Stimulated activated CD8-positive, alpha-beta memory T cell treated with anti-CD3 and anti-CD28 coated beads, Interleukin-7, amount 100 ng/mL, for 24 hours (primary cell): ENCODE data around the gene RAVER1.
A peak's percentile ranks its signal among the peaks of the same experiment; 100 is the strongest.
"Not testable (repeated sequence)": the region's sequence is repeated elsewhere in the genome, so short reads cannot be mapped to it uniquely, and the experiment has no call there.

Source experiments
- DNase-seq: peaks from one replicate; pipeline ENCODE4 v3.0.0-alpha.2; 2020; ENCODE audit warnings: low read depth

The RAVER1 gene

DNA sequence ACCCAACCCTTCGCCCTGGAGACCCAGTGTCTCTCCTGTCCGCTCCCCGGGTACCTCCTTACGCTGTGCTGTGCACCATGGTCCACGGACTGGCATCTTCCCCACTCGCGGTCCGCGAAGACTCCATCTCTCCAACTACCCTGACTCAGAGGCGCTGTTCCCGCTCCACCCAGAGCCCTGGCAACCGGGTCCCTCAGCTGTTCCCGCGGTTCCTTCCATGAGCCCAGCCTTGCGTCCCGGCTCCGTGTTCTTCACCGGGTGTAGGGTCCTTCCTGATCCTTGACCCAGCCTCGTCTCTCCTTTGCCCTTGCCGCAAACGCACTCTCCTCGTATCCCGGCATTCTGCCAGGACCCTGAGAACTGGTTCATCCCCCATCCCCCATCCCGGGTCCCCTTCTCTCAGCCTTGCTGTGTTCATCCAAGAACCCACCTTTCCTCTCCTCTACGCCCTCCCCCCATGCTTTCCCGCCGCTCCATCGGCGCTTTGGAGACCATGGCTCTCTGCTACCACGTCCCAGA lies 42.9 kb downstream of the RAVER1 start:
- no peak for DNase-seq

DNA sequence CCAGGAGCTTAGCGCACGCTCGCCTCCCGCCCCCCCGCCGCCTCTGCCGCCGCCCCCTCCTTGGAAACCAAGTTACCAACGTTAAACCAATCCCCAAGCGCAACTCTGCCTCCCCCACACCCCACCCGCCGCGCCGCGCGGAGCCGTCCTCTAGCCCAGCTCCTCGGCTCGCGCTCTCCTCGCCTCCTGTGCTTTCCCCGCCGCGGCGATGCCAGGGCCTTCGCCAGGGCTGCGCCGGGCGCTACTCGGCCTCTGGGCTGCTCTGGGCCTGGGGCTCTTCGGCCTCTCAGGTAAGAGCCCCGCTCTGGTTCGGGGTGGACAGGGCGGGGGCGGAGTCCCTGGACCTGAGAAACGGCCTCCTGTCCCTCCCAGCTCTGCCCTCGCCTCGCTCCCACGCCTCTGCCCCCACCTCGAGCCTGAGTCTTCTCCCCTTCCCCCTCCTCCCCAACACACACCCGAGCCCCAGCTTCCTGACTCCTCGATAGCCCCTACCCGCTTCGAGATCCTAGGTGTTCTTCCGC lies 43.4 kb downstream of the RAVER1 start, which contains the start of gene ICAM5:
Gene ICAM5 (plus strand): TSS at position 117 of the 521 bp plus-strand sequence. CDS start 92 bp downstream, at position 209.
- DNase-seq, result no peak

DNA sequence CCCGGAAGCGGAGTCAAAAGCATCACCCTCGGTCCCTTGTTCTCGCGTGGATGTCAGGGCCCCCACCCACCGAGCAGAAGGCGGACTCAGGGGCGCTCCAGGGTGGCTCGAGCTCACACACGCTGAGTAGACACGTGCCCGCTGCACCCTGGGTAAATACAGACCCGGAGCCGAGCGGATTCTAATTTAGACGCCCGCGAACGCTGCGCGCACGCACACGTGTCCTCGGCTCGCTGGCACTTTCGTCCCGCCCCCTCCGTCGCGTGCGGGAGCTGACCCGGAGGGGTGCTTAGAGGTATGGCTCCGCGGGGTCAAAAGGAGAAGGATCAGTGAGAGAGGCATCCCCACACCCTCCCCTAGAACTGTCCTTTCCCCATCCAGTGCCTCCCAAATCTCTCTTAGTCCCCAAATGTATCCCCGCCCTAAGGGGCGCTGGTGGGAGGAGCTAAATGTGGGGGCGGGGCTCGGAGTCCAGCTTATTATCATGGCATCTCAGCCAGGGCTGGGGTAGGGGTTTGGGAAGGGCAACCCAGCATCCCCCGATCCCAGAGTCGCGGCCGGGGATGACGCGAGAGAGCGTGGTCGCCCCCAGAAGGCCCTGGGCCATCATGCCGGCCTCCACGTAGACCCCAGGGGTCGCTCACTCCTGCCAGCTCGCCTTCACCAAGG lies 44.0 kb downstream of the RAVER1 start:
- no peak for DNase-seq

DNA sequence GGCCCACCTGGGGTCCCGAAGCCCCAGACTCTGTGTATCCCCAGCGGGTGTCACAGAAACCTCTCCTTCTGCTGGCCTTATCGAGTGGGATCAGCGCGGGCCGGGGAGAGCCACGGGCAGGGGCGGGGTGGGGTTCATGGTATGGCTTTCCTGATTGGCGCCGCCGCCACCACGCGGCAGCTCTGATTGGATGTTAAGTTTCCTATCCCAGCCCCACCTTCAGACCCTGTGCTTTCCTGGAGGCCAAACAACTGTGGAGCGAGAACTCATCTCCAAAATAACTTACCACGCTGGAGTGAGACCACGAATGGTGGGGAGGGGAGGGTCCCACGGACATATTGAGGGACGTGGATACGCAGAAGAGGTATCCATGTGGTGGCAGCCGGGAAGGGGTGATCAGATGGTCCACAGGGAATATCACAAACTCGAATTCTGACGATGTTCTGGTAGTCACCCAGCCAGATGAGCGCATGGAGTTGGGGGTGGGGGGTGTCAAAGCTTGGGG lies 44.6 kb downstream of the RAVER1 start:
- DNase-seq, result no peak

DNA sequence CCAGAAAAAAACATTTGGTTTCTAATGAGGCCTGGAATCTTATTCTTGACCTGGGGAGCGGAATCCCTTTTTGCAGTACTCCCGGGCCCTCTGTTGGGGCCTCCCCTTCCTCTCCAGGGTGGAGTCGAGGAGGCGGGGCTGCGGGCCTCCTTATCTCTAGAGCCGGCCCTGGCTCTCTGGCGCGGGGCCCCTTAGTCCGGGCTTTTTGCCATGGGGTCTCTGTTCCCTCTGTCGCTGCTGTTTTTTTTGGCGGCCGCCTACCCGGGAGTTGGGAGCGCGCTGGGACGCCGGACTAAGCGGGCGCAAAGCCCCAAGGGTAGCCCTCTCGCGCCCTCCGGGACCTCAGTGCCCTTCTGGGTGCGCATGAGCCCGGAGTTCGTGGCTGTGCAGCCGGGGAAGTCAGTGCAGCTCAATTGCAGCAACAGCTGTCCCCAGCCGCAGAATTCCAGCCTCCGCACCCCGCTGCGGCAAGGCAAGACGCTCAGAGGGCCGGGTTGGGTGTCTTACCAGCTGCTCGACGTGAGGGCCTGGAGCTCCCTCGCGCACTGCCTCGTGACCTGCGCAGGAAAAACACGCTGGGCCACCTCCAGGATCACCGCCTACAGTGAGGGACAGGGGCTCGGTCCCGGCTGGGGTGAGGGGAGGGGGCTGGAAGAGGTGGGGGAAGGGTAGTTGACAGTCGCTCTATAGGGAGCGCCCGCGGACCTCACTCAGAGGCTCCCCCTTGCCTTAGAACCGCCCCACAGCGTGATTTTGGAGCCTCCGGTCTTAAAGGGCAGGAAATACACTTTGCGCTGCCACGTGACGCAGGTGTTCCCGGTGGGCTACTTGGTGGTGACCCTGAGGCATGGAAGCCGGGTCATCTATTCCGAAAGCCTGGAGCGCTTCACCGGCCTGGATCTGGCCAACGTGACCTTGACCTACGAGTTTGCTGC lies 46.3 kb downstream of the RAVER1 start, which contains the start of gene ICAM4:
Gene ICAM4 (plus strand): TSS at position 153 of the 935 bp plus-strand sequence. CDS start 58 bp downstream, at position 211.
- DNase-seq, result no peak

DNA sequence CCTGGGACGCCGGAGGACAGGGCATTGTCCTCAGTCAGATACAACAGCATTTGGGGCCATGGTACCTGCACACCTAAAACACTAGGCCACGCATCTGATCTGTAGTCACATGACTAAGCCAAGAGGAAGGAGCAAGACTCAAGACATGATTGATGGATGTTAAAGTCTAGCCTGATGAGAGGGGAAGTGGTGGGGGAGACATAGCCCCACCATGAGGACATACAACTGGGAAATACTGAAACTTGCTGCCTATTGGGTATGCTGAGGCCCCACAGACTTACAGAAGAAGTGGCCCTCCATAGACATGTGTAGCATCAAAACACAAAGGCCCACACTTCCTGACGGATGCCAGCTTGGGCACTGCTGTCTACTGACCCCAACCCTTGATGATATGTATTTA lies 47.9 kb downstream of the RAVER1 start:
- DNase-seq, result no peak

DNA sequence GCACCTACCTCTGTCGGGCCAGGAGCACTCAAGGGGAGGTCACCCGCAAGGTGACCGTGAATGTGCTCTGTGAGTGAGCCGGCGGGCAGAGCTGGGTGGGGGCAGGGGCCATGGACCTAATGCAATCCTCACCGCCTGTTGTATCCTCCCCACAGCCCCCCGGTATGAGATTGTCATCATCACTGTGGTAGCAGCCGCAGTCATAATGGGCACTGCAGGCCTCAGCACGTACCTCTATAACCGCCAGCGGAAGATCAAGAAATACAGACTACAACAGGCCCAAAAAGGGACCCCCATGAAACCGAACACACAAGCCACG lies 48.4 kb downstream of the RAVER1 start:
- no peak for DNase-seq

DNA sequence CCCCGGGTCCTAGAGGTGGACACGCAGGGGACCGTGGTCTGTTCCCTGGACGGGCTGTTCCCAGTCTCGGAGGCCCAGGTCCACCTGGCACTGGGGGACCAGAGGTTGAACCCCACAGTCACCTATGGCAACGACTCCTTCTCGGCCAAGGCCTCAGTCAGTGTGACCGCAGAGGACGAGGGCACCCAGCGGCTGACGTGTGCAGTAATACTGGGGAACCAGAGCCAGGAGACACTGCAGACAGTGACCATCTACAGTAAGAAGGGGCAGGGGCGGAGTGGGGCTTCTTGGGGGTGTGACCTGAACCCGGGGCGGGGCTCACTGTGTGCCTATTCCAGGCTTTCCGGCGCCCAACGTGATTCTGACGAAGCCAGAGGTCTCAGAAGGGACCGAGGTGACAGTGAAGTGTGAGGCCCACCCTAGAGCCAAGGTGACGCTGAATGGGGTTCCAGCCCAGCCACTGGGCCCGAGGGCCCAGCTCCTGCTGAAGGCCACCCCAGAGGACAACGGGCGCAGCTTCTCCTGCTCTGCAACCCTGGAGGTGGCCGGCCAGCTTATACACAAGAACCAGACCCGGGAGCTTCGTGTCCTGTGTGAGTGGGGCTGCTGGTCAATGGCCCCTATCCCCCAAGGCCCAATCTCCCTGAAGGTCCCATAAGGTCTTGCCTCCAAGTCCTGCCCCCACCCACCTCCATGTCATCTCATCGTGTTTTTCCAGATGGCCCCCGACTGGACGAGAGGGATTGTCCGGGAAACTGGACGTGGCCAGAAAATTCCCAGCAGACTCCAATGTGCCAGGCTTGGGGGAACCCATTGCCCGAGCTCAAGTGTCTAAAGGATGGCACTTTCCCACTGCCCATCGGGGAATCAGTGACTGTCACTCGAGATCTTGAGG lies 49.0 kb downstream of the RAVER1 start:
- DNase-seq, result no peak

DNA sequence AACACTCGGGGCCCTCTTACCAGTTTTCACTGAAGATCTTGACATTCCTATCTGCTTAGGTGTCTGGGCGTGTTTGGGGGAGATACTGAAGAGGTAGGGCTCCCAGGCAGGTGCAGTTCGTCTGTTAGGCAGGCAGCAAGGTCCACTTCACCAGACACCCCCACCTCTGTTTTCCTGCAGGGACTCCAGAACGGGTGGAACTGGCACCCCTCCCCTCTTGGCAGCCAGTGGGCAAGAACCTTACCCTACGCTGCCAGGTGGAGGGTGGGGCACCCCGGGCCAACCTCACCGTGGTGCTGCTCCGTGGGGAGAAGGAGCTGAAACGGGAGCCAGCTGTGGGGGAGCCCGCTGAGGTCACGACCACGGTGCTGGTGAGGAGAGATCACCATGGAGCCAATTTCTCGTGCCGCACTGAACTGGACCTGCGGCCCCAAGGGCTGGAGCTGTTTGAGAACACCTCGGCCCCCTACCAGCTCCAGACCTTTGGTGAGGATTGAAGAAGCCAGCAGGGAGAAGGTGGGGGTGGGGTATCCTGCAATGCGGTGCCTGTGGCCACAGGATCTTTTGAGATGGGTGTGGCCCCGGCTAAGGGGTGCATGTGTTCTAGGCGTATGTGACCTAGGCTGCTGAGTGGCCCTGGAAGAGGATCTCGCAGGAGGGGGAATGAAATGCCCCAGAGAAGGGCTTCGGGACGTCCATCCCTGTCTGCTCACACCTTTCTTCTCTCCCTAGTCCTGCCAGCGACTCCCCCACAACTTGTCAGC lies 49.8 kb downstream of the RAVER1 start:
- no peak for DNase-seq

DNA sequence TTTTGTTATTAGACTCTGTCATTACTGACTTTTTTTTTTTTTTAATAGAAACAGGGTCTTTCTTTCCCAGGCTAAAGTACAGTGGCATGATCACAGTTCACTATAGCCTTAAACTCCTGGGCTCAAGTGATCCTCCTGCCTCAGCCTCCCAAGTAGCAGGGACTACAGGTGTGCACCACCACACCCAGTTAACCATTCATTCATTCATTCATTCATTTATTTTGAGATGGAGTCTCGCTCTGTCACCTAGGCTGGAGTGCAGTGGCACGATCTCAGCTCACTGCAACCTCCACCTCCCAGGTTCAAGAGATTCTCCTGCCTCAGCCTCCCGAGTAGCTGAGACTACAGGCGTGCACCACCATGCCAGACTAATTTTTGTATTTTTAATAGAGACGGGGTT lies 51.3 kb downstream of the RAVER1 start:
- DNase-seq, result not testable (repeated sequence)

DNA sequence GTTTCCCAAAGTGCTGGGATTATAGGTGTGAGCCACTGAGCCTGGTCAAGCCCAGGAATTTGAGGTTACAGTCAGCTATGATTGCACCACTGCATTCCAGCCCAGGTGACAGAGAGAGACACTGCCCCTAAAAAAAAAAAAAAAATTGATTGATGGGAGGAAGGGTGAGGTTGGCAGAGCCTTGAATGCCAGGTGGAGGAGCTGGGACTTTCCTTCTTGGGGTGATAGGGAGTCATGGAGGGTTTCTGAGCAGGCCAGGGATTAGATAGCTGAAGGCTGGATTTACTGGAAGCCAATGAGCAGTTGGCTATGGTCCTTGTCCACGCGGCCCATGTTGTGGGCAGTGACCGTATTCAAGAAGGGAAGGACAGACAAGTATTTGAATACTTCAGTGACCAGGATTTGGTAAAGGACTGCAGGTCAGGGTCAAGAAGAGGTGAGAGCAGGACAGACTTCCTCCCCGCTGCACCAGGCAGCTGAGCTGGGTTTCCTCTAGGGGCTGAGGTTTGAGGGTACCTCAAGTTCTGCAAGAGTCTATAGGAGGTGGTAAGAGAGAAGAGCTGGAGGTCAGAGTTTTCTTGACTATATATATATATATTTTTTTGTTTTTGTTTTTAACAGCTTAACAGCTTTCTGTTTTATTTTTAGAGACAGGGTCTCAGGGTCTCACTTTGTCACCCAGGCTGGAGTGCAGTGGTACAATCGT lies 53.4 kb downstream of the RAVER1 start:
- DNase-seq, result no peak

DNA sequence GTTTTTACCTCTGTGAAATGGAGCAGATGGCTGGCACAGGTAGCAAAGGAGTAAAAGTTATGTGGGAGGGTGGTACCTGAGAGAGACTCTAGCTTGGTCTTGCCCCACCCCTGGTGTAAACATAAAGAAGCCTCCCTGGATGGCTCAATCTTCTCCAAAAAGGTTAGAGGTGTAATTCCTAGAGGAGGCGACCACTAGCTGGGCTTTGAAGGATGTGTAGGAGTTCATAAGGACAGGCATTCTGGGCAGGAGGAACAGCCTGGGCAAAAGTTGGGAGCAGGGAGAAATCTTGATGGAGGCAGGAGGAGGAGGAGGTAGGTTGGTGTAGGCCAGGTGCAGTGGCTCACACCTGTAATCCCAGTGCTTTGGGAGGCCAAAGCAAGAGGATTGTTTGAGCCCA lies 54.4 kb downstream of the RAVER1 start:
- DNase-seq, result no peak

DNA sequence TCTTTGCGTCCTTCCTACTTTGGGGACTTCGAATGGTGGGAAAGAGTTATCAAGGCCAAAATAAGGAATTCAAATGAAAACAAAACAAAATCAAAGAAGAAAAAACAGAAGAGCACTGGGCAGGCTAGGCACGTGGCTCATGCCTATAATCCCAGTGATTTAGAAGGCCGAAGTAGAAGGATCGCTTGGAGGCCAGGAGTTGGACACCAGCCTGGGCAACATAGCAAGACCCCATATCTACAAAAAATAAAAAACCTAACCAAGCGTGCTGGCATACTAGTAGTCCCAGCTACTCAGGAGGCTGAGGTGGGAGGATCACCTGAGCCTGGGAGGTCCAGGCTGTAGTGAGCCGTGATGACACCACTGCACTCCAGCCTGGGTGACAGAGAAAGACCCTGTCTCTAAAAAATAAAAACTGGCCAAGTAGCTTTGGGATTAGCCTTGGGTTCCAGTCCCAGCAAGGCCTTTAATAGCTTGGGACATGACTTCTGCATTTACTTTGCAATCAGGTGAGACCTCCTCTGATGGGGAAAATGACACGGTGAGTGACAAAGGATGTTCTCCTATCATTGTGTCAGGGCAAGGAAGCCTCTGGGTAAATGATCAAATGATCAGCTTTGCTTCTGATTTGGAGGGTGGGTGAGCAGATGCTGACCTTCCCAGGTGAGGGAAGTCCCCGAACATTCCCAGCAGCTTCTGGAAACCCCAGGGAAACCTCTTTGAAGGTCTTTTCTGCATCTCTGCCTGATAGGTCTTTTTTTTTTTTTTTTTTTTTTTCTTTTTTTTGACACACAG lies 55.3 kb downstream of the RAVER1 start:
- DNase-seq, result no peak

DNA sequence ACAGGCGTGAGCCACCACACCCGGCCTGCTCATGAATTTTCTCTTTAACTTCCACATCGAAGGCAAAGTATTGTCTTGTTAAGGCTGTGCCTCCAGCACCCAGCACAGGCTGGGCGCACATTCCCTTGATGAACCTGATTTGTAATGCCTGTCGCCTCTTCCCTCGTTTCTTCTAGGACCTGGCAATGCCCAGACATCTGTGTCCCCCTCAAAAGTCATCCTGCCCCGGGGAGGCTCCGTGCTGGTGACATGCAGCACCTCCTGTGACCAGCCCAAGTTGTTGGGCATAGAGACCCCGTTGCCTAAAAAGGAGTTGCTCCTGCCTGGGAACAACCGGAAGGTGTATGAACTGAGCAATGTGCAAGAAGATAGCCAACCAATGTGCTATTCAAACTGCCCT lies 58.7 kb downstream of the RAVER1 start:
- DNase-seq, result no peak

DNA sequence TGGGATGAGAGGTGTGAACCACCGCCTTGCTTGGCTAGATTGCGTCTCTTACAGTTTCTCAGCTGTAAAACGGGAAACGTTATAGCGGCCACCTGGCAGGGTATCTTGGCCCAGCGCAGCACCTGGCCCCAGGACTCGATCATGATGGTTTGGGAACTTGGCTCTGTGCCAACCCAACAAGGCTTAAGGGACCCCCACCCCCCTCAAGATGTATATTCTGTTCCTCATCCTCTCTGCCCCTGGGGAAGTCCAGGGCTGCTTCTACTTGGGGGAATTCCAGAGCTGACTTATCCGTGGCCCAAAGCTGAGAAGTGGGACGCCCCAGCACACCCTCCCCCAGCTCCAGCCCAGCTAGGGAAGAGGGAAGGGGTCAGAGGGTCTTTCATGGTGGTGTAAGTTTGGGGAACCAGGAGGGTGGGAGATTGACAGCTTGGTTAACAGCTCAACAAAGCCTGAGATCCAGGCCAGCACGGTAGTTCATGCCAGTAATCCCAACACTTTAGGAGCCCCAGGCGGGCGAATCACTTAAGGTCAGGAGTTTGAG lies 61.7 kb downstream of the RAVER1 start:
- no peak for DNase-seq

DNA sequence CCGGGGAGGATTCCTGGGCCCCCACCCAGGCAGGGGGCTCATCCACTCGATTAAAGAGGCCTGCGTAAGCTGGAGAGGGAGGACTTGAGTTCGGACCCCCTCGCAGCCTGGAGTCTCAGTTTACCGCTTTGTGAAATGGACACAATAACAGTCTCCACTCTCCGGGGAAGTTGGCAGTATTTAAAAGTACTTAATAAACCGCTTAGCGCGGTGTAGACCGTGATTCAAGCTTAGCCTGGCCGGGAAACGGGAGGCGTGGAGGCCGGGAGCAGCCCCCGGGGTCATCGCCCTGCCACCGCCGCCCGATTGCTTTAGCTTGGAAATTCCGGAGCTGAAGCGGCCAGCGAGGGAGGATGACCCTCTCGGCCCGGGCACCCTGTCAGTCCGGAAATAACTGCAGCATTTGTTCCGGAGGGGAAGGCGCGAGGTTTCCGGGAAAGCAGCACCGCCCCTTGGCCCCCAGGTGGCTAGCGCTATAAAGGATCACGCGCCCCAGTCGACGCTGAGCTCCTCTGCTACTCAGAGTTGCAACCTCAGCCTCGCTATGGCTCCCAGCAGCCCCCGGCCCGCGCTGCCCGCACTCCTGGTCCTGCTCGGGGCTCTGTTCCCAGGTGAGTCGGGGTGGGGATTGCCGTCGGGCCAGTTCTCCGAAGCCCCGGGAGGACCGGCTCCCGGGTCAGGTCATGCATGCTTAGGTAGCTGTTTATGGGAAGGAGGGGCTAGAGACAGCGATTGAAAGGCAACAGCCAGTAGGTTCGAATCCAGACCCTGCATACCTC lies 62.5 kb downstream of the RAVER1 start, which contains the start of gene ICAM1:
Gene ICAM1 (plus strand): TSS at position 505 of the 779 bp plus-strand sequence. CDS start 40 bp downstream, at position 545.
- peak; percentile 43 for DNase-seq

DNA sequence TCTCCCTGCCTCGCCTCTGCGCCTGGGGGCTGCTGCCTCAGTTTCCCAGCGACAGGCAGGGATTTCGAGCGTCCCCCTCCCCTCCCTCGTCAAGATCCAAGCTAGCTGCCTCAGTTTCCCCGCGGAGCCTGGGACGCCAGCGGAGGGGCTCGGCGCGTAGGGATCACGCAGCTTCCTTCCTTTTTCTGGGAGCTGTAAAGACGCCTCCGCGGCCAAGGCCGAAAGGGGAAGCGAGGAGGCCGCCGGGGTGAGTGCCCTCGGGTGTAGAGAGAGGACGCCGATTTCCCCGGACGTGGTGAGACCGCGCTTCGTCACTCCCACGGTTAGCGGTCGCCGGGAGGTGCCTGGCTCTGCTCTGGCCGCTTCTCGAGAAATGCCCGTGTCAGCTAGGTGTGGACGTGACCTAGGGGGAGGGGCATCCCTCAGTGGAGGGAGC lies 63.1 kb downstream of the RAVER1 start:
- DNase-seq, result peak; percentile 54
